H9 (cell line): ENCODE measurements around the gene TXNRD1. TPM values are rescaled to one million over a fixed set of nuclear protein-coding genes. Genes with fewer than 3 reads are reported as not detected.

ENCODE experiments used
- DNase-seq: peaks from one replicate; pipeline ENCODE4 v3.0.0-alpha.2; 2017
- H2AFZ ChIP-seq: one replicate; pipeline ENCODE4 v1.6.1; 2013; ENCODE audit warnings: mild to moderate bottlenecking, low read length, control low read depth, moderate library complexity
- H2AK5ac ChIP-seq: 2 replicates; pipeline ENCODE4 v1.6.1; 2013; ENCODE audit warnings: low read length, control low read depth, mixed read lengths; ENCODE audit not compliant: insufficient read length
- H2BK120ac ChIP-seq: one replicate; pipeline ENCODE4 v1.6.1; 2013; ENCODE audit warnings: low read depth, mild to moderate bottlenecking, low read length, control low read depth, inconsistent platforms; ENCODE audit not compliant: poor library complexity, severe bottlenecking
- H2BK12ac ChIP-seq: 2 replicates; pipeline ENCODE4 v1.6.1; 2013; ENCODE audit warnings: low read length, control low read depth, mixed read lengths, low read depth; ENCODE audit not compliant: insufficient read length
- H2BK15ac ChIP-seq: 2 replicates; pipeline ENCODE4 v1.6.1; 2013; ENCODE audit warnings: low read depth, low read length, control low read depth
- H2BK20ac ChIP-seq: one replicate; pipeline ENCODE4 v1.6.1; 2013; ENCODE audit warnings: low read depth, mild to moderate bottlenecking, low read length, control low read depth, inconsistent platforms; ENCODE audit not compliant: poor library complexity, severe bottlenecking
- H2BK5ac ChIP-seq: 2 replicates; pipeline ENCODE4 v1.6.1; 2013; ENCODE audit warnings: low read length, control low read depth, mixed read lengths; ENCODE audit not compliant: insufficient read length
- H3K14ac ChIP-seq: 2 replicates; pipeline ENCODE4 v1.6.1; 2013; ENCODE audit warnings: low read length, control low read depth; ENCODE audit not compliant: insufficient read depth
- H3K18ac ChIP-seq: 2 replicates; pipeline ENCODE4 v1.6.1; 2013; ENCODE audit warnings: low read depth, mild to moderate bottlenecking, mixed read lengths, low read length, control low read depth; ENCODE audit not compliant: insufficient read length
- H3K23ac ChIP-seq: 2 replicates; pipeline ENCODE4 v1.6.1; 2013; ENCODE audit warnings: low read length, control low read depth, mixed read lengths, low read depth; ENCODE audit not compliant: insufficient read length
- H3K23me2 ChIP-seq: 2 replicates; pipeline ENCODE4 v1.6.1; 2013; ENCODE audit warnings: low read depth, mild to moderate bottlenecking, mixed read lengths, low read length, control low read depth; ENCODE audit not compliant: insufficient read length, poor library complexity, severe bottlenecking
- H3K27ac ChIP-seq: 2 replicates; pipeline ENCODE4 v1.5.1; 2013; ENCODE audit warnings: low read length, control low read depth, mixed read lengths, low read depth; ENCODE audit not compliant: insufficient read length
- H3K27me3 ChIP-seq: 2 replicates; pipeline ENCODE4 v1.6.1; 2013; ENCODE audit warnings: low read length, control low read depth, inconsistent platforms; ENCODE audit not compliant: insufficient read depth
- H3K4ac ChIP-seq: 2 replicates; pipeline ENCODE4 v1.6.1; 2013; ENCODE audit warnings: low read depth, mild to moderate bottlenecking, control low read depth, inconsistent platforms, low read length, moderate library complexity
- H3K4me1 ChIP-seq: 2 replicates; pipeline ENCODE4 v1.6.1; 2013; ENCODE audit warnings: low read length, control low read depth, inconsistent platforms; ENCODE audit not compliant: insufficient read depth
- H3K4me2 ChIP-seq: 2 replicates; pipeline ENCODE4 v1.6.1; 2013; ENCODE audit warnings: low read length, control low read depth, mixed read lengths; ENCODE audit not compliant: insufficient read length, insufficient read depth
- H3K56ac ChIP-seq: 2 replicates; pipeline ENCODE4 v1.6.1; 2013; ENCODE audit warnings: low read depth, mild to moderate bottlenecking, mixed read lengths, low read length, control low read depth; ENCODE audit not compliant: insufficient read length
- H3K79me1 ChIP-seq: 2 replicates; pipeline ENCODE4 v1.6.1; 2013; ENCODE audit warnings: low read depth, mild to moderate bottlenecking, moderate library complexity, low read length, control low read depth, inconsistent platforms; ENCODE audit not compliant: insufficient read depth, poor library complexity, severe bottlenecking
- H3K79me2 ChIP-seq: 2 replicates; pipeline ENCODE4 v1.6.1; 2013; ENCODE audit warnings: low read length, control low read depth, inconsistent platforms; ENCODE audit not compliant: insufficient read depth
- H3K9ac ChIP-seq: 2 replicates; pipeline ENCODE4 v1.6.1; 2013; ENCODE audit warnings: low read length, control low read depth, mixed read lengths; ENCODE audit not compliant: insufficient read length; ENCODE audit errors: extremely low read depth
- H3K9me3 ChIP-seq: one replicate; pipeline ENCODE4 v1.6.1; 2013; ENCODE audit warnings: low read depth, low read length, inconsistent platforms; ENCODE audit not compliant: control insufficient read depth
- H3T11ph ChIP-seq: one replicate; pipeline ENCODE4 v1.6.1; 2013; ENCODE audit warnings: mild to moderate bottlenecking, low read length, control low read depth, inconsistent platforms
- H4K20me1 ChIP-seq: one replicate; pipeline ENCODE4 v1.6.1; 2013; ENCODE audit not compliant: control insufficient read depth, insufficient read length, insufficient read depth
- H4K5ac ChIP-seq: 2 replicates; pipeline ENCODE4 v1.6.1; 2013; ENCODE audit warnings: low read depth, mild to moderate bottlenecking, mixed read lengths, low read length, control low read depth; ENCODE audit not compliant: insufficient read length
- H4K8ac ChIP-seq: replicated peaks from 2 replicates; pipeline ENCODE4 v1.6.1; 2013; ENCODE audit warnings: low read length, control low read depth, mixed read lengths, low read depth; ENCODE audit not compliant: insufficient read length
- H4K91ac ChIP-seq: 2 replicates; pipeline ENCODE4 v1.6.1; 2013; ENCODE audit warnings: low read depth, mild to moderate bottlenecking, moderate library complexity, mixed read lengths, low read length, control low read depth; ENCODE audit not compliant: insufficient read length
- H3K27ac Mint-ChIP-seq, 3 experiments: 2 replicates in 2 of 3; 3 replicates in 1 of 3; pipeline ENCODE4 v1.8.0; 2020 to 2021; ENCODE audit warnings: mixed read lengths in 3 of 3, mild to moderate bottlenecking in 1 of 3, moderate library complexity in 1 of 3
- H3K27me3 Mint-ChIP-seq: 2 replicates; pipeline ENCODE4 v1.8.0; 2021; ENCODE audit warnings: low read depth, mild to moderate bottlenecking, moderate library complexity, mixed read lengths
- H3K36me3 Mint-ChIP-seq, 3 experiments: 2 replicates in 2 of 3; 3 replicates in 1 of 3; pipeline ENCODE4 v1.8.0; 2020 to 2021; ENCODE audit warnings: low read depth in 3 of 3, mixed read lengths in 3 of 3; ENCODE audit not compliant: insufficient read depth in 1 of 3
- H3K4me1 Mint-ChIP-seq, 2 experiments: 2 replicates each; pipeline ENCODE4 v1.8.0; 2020; ENCODE audit warnings: mixed read lengths in 2 of 2
- H3K4me3 Mint-ChIP-seq, 2 experiments: 2 replicates in 1 of 2; 3 replicates in 1 of 2; pipeline ENCODE4 v1.8.0; 2020 to 2021; ENCODE audit warnings: mild to moderate bottlenecking in 2 of 2, mixed read lengths in 2 of 2, moderate library complexity in 1 of 2
- H3K9me3 Mint-ChIP-seq, 2 experiments: 2 replicates in 1 of 2; 3 replicates in 1 of 2; pipeline ENCODE4 v1.8.0; 2020; ENCODE audit warnings: mild to moderate bottlenecking in 2 of 2, mixed read lengths in 2 of 2, moderate library complexity in 1 of 2
- WGBS: extraction: QIAGEN DNeasy Blood & Tissue Kit; methylation state at CpG from one replicate; pipeline ENCODE4 v1.1.7; 2013; ENCODE audit warnings: missing lambda C conversion rate, low lambda C conversion rate, mixed read lengths; ENCODE audit not compliant: insufficient read length; ENCODE audit errors: extremely low coverage; 5-methylcytosine and 5-hydroxymethylcytosine counted together
- total RNA-seq: library from RNA; stranded (reverse); gene quantifications from 2 replicates; pipeline ENCODE4 v1.2.1, GENCODE V29; 2021
- TF ChIP-seq, protein P1 (sequence below): fragments of 200-600 bp; sonication (generic); conservative IDR thresholded peaks from 3 replicates; pipeline ENCODE4 v1.8.0; 2021; ENCODE audit warnings: antibody characterized with exemption, mild to moderate bottlenecking

TXNRD1 gene
- total RNA-seq, 1 experiment from 2014 or later: 100 TPM

GRCh38 chr12:104381341-104381730 lies 165.8 kb downstream of the TXNRD1 start:
- H3K9me3 ChIP-seq: no peaks in the 10 kb centered on the region
- Mint-ChIP-seq H3K4me1 (peaks cover 8 to 10% of the 10 kb centered on the region in 2 experiments), H3K9me3 (no peaks in the 10 kb centered on the region), H3K27me3 (peaks cover 1% of the 10 kb centered on the region), H3K36me3 (no peaks in the 10 kb centered on the region), H3K4me3 (peak overlapping the region; percentile 31 to 58; a peak in 3 of 5 replicates), H3K27ac (no peak overlapping the region)
- no peak overlapping the region for H2BK5ac ChIP-seq
- H3K4me1 ChIP-seq: no peaks in the 10 kb centered on the region
- no peak overlapping the region for H4K91ac ChIP-seq
- no peak overlapping the region for H3K27ac ChIP-seq
- no peak overlapping the region for H2AK5ac ChIP-seq
- no peaks in the 10 kb centered on the region for H3K27me3 ChIP-seq
- no peak overlapping the region for H3K18ac ChIP-seq
- H2BK15ac ChIP-seq: no peak overlapping the region
- H2AFZ ChIP-seq: no peak overlapping the region
- no peak overlapping the region for H4K5ac ChIP-seq
- no peaks in the 10 kb centered on the region for H3K23me2 ChIP-seq
- no peaks in the 10 kb centered on the region for H4K20me1 ChIP-seq
- no peak overlapping the region for H2BK120ac ChIP-seq
- DNase-seq: no peak
- no peak overlapping the region for H2BK12ac ChIP-seq
- no peak overlapping the region for H3T11ph ChIP-seq
- WGBS: no CpG with 5 or more reads among the region's 2 CpGs
- H3K56ac ChIP-seq: no peak overlapping the region
- no peaks in the 10 kb centered on the region for H3K79me2 ChIP-seq
- H3K14ac ChIP-seq: no peak overlapping the region
- H3K23ac ChIP-seq: no peak overlapping the region
- no peak overlapping the region for H2BK20ac ChIP-seq
- TF ChIP-seq, protein P1, sequence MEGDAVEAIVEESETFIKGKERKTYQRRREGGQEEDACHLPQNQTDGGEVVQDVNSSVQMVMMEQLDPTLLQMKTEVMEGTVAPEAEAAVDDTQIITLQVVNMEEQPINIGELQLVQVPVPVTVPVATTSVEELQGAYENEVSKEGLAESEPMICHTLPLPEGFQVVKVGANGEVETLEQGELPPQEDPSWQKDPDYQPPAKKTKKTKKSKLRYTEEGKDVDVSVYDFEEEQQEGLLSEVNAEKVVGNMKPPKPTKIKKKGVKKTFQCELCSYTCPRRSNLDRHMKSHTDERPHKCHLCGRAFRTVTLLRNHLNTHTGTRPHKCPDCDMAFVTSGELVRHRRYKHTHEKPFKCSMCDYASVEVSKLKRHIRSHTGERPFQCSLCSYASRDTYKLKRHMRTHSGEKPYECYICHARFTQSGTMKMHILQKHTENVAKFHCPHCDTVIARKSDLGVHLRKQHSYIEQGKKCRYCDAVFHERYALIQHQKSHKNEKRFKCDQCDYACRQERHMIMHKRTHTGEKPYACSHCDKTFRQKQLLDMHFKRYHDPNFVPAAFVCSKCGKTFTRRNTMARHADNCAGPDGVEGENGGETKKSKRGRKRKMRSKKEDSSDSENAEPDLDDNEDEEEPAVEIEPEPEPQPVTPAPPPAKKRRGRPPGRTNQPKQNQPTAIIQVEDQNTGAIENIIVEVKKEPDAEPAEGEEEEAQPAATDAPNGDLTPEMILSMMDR: no peak
- H3K9ac ChIP-seq: no peak overlapping the region
- H3K4ac ChIP-seq: no peak overlapping the region
- H4K8ac ChIP-seq: no peak overlapping the region
- H3K79me1 ChIP-seq: no peaks in the 10 kb centered on the region
- peak overlapping the region; percentile 34 for H3K4me2 ChIP-seq
